OCI-LY7 (cell line): ENCODE measurements around the gene VNN1. TPM values are rescaled to one million over a fixed set of nuclear protein-coding genes. Genes with fewer than 3 reads are reported as not detected.

Experiments
- BruUV-seq: library from RNA; stranded (reverse); fragments of 400-500 nt; replicated peaks from 2 replicates; lab custom pipeline; 2021; lab: Mats Ljungman, UMichigan
- CTCF ChIA-PET: fragments of 300-600 bp; sonication (Branson Sonifier 250); formaldehyde crosslinking; loops from one replicate; lab custom pipeline; 2022; ENCODE audit warnings: antibody characterized with exemption; ENCODE audit not compliant: unreplicated experiment; lab: Charles Lee
- POLR2A ChIA-PET: fragments of 300-600 bp; sonication (Branson Sonifier 250); formaldehyde crosslinking; loops from one replicate; lab custom pipeline; 2022; ENCODE audit warnings: antibody characterized with exemption; lab: Charles Lee
- DNase-seq: peaks from one replicate; pipeline ENCODE4 v3.0.0-alpha.2; 2015; ENCODE audit warnings: low spot score
- H2AFZ ChIP-seq: fragments of 200-600 bp; sonication (generic), shearing (Covaris generic); 2 replicates; pipeline ENCODE4 v1.6.1; 2014; ENCODE audit warnings: mild to moderate bottlenecking, antibody characterized with exemption, low read length, moderate library complexity
- H3K27ac ChIP-seq: fragments of 200-600 bp; sonication (generic); 2 replicates; pipeline ENCODE4 v1.5.1; 2014; ENCODE audit warnings: mixed run types, low read depth, mild to moderate bottlenecking, moderate library complexity, low read length, inconsistent platforms; ENCODE audit not compliant: poor library complexity, severe bottlenecking
- H3K36me3 ChIP-seq: fragments of 200-600 bp; sonication (generic); 2 replicates; pipeline ENCODE4 v1.6.1; 2014; ENCODE audit warnings: mild to moderate bottlenecking, antibody characterized with exemption, low read length, moderate library complexity, mixed read lengths; ENCODE audit not compliant: insufficient read depth
- H3K4me1 ChIP-seq: fragments of 200-600 bp; sonication (generic); 2 replicates; pipeline ENCODE4 v1.5.1; 2014; ENCODE audit warnings: mild to moderate bottlenecking, low read length; ENCODE audit not compliant: insufficient read depth, poor library complexity, severe bottlenecking
- H3K4me2 ChIP-seq: fragments of 200-600 bp; sonication (generic); 2 replicates; pipeline ENCODE4 v1.6.1; 2014; ENCODE audit warnings: mild to moderate bottlenecking, low read length
- H3K4me3 ChIP-seq: fragments of 200-600 bp; sonication (generic); 2 replicates; pipeline ENCODE4 v1.5.1; 2014; ENCODE audit warnings: mild to moderate bottlenecking, low read depth, low read length; ENCODE audit not compliant: poor library complexity, severe bottlenecking
- H3K79me2 ChIP-seq: fragments of 200-600 bp; sonication (generic); 2 replicates; pipeline ENCODE4 v1.6.1; 2016; ENCODE audit warnings: low read depth, mild to moderate bottlenecking, low read length, moderate library complexity, mixed read lengths; ENCODE audit not compliant: insufficient read depth
- H3K9me2 ChIP-seq: fragments of 200-600 bp; sonication (generic); 2 replicates; pipeline ENCODE4 v1.6.1; 2016; ENCODE audit warnings: mild to moderate bottlenecking, low read length, mixed read lengths; ENCODE audit not compliant: insufficient read depth
- H3K9me3 ChIP-seq: fragments of 200-600 bp; sonication (generic); 2 replicates; pipeline ENCODE4 v1.6.1; 2014; ENCODE audit warnings: mild to moderate bottlenecking, mixed run types, low read length, mixed read lengths
- H4K20me1 ChIP-seq: fragments of 200-600 bp; sonication (generic); 2 replicates; pipeline ENCODE4 v1.6.1; 2014; ENCODE audit warnings: mild to moderate bottlenecking, antibody characterized with exemption, low read length, moderate library complexity, mixed read lengths; ENCODE audit not compliant: insufficient read depth
- EZH2phosphoT487 ChIP-seq: fragments of 200-600 bp; sonication (generic); IDR thresholded peaks from 2 replicates; pipeline ENCODE4 v1.6.1; 2018; ENCODE audit warnings: low read depth, borderline replicate concordance, mild to moderate bottlenecking, mixed run types, antibody characterized with exemption, low read length, moderate library complexity, mixed read lengths
- intact Hi-C: fragments of 100-400 bp; cut with micrococcal nuclease; formaldehyde crosslinking; loops from one replicate; pipeline ENCODE4 v1.10.0; 2022; ENCODE audit not compliant: unreplicated experiment
- total RNA-seq, 2 experiments: library from RNA; depleted of rRNA in 1 of 2; stranded (reverse); fragments of >200 nt in 1 of 2; shearing (Covaris generic) in 1 of 2; gene quantifications; 2 replicates each; pipeline ENCODE4 v1.2.3, GENCODE V29; 2014 to 2022
- TF ChIP-seq, protein P1 (sequence below): fragments of 200-600 bp; sonication (generic); conservative IDR thresholded peaks from 2 replicates; pipeline ENCODE4 v1.5.1; 2014; ENCODE audit warnings: mild to moderate bottlenecking, antibody characterized with exemption, low read length, moderate library complexity, mixed read lengths

Gene VNN1
- total RNA-seq, 2 experiments from 2014 or later, result not detected

DNA sequence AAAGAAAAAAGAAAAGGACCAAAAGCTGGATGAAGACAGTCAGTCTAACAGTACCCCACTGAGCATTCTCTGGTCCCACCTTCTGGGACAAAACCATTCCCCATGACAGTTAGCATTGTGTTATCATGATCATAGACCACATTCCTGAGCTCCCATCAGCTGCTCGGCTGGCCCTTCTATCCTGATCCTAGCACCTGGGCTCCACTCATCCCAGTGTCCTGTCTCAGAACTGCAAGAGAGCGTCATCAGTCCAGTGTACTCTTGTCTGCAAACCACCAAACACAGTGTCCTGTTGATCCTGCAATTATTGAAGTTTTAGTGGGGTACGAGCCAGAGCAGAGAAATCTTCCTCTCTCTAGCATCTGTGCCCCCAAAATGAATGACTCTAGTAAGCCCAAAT is 38.9 kb downstream of the VNN1 start:
- Histone ChIP-seq H3K9me3 (no peaks in the 10 kb centered on the region), H3K4me3 (no peak overlapping the region), H3K79me2 (no peaks in the 10 kb centered on the region), H3K9me2 (no peaks in the 10 kb centered on the region), H3K27ac (no peak overlapping the region), H3K4me1 (peaks cover 5% of the 10 kb centered on the region), H4K20me1 (no peaks in the 10 kb centered on the region), H2AFZ (no peak overlapping the region), H3K36me3 (no peaks in the 10 kb centered on the region), H3K4me2 (no peak overlapping the region)
- DNase-seq, result no peak
- ChIA-PET CTCF (no interaction called here), POLR2A (interaction anchor here (1.0 kb wide), 1 partner anchor 13 kb away, joined by 3 read pairs; no protein-coding TSS in a partner anchor)
- TF ChIP-seq EZH2phosphoT487, result no peak
- TF ChIP-seq, protein P1, sequence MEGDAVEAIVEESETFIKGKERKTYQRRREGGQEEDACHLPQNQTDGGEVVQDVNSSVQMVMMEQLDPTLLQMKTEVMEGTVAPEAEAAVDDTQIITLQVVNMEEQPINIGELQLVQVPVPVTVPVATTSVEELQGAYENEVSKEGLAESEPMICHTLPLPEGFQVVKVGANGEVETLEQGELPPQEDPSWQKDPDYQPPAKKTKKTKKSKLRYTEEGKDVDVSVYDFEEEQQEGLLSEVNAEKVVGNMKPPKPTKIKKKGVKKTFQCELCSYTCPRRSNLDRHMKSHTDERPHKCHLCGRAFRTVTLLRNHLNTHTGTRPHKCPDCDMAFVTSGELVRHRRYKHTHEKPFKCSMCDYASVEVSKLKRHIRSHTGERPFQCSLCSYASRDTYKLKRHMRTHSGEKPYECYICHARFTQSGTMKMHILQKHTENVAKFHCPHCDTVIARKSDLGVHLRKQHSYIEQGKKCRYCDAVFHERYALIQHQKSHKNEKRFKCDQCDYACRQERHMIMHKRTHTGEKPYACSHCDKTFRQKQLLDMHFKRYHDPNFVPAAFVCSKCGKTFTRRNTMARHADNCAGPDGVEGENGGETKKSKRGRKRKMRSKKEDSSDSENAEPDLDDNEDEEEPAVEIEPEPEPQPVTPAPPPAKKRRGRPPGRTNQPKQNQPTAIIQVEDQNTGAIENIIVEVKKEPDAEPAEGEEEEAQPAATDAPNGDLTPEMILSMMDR, result no peak
- intact Hi-C loops, result loop anchor here (10.0 kb wide), 1 partner anchor 260 kb away; no protein-coding TSS in a partner anchor
- BruUV-seq, result no TSS peak

DNA sequence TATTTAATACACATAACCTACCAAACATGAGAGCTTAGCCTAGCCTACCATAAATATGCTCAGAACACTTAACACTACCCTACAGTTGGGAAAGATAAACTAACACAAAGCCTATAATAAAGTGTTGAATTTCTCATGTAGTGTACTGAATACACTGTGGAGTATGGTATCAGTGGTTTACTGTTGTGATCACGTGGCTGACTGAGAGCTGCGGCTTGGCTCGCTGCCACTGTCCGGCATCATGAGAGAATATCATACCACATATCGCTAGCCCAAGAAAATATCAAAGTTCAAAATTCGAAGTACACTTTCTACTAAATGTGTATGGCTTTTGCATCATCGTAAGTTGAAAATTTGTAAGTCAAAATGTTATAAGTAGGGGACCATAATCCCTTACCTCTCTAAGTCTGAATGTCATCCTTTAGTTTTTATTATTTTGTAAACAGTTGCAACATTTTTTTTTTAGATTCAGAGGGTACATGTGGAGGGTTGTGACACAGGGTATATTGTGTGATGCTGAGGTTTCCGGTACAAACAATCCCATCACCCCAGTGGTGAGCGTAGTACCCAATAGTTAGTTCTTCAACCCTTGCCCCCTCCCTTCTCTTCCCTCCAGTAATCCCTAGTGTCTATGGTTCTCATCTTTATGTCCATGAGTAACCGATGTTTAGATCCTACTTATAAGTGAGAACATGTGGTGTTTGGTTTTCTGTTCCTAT is 40.3 kb downstream of the VNN1 start:
- no peak overlapping the region for H3K27ac ChIP-seq
- no peaks in the 10 kb centered on the region for H3K79me2 ChIP-seq
- TF ChIP-seq, protein P1, result no peak
- no peak for TF ChIP-seq EZH2phosphoT487
- no peaks in the 10 kb centered on the region for H3K9me2 ChIP-seq
- no TSS peak for BruUV-seq
- ChIA-PET POLR2A (interaction anchor here (1.3 kb wide), 1 partner anchor 30 kb away, joined by 5 read pairs; no protein-coding TSS in a partner anchor), CTCF (no interaction called here)
- H3K4me3 ChIP-seq, result no peak overlapping the region
- intact Hi-C loops, result loop anchor here (10.0 kb wide), 1 partner anchor 261 kb away; no protein-coding TSS in a partner anchor
- H3K9me3 ChIP-seq, result no peaks in the 10 kb centered on the region
- H3K4me1 ChIP-seq, result peaks cover 9% of the 10 kb centered on the region
- H3K36me3 ChIP-seq, result no peaks in the 10 kb centered on the region
- DNase-seq, result no peak
- H4K20me1 ChIP-seq, result no peaks in the 10 kb centered on the region
- no peak overlapping the region for H2AFZ ChIP-seq
- H3K4me2 ChIP-seq, result no peak overlapping the region

DNA sequence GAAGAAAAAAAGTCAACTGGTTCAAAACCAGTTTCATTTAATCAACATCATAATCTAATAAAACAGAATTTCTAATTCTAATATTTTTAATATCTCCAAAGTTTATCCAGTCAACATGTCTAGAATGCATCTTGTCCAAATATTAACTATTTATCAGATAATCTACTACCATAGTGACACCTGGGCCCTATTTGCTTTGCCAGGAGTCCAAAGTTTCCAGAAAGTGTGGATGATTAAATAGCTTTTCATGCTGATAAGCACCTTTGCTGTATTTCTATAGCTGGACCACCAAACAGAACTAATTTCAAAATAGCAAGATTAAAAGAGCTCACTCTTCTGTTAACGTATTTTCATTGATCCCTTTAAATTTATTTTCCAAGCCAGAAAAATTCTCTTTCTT is 42.6 kb downstream of the VNN1 start:
- Histone ChIP-seq H3K36me3 (no peaks in the 10 kb centered on the region), H3K79me2 (no peaks in the 10 kb centered on the region), H3K4me3 (no peak overlapping the region), H3K4me1 (peaks cover 9% of the 10 kb centered on the region), H4K20me1 (no peaks in the 10 kb centered on the region), H2AFZ (no peak overlapping the region), H3K4me2 (no peak overlapping the region), H3K9me3 (no peaks in the 10 kb centered on the region), H3K9me2 (no peaks in the 10 kb centered on the region), H3K27ac (no peak overlapping the region)
- ChIA-PET POLR2A (interaction anchor here (0.6 to 1.2 kb wide), 8 partner anchors 19 to 1244 kb away, joined by 3 to 6 read pairs (median 4); no protein-coding TSS in a partner anchor), CTCF (no interaction called here)
- TF ChIP-seq, protein P1, result no peak
- no peak for TF ChIP-seq EZH2phosphoT487
- intact Hi-C loops, result loop anchor here (10.0 kb wide), 1 partner anchor 264 kb away; no protein-coding TSS in a partner anchor
- BruUV-seq, result no TSS peak
- no peak for DNase-seq
